ENCODE data around the gene EFNA2. TPM values are rescaled to one million over a fixed set of nuclear protein-coding genes. Genes with fewer than 3 reads are reported as not detected.
"Not testable (repeated sequence)": the region's sequence is repeated elsewhere in the genome, so short reads cannot be mapped to it uniquely, and the experiment has no call there.

EFNA2 gene
- total RNA-seq, 2 donors from 2014 or later = not detected

GRCh38 chr19:1304197-1304924 is 18.7 kb downstream of the EFNA2 start:
- no peak for TF ChIP-seq CTCF (IDR thresholded peaks at IDR 0.05)
- no peak for DNase-seq (ENCODE audit: low spot score)

GRCh38 chr19:1305354-1305753 is 19.7 kb downstream of the EFNA2 start:
- H3K27me3 ChIP-seq; DNase-seq (ENCODE audit: low spot score); H3K9me3 ChIP-seq; H3K27ac ChIP-seq; H3K4me3 ChIP-seq; H3K36me3 ChIP-seq; H3K4me1 ChIP-seq: not testable (repeated sequence)

More at GRCh38 chr19:1304197-1304924, 18.7 kb downstream of the EFNA2 start:
- Histone ChIP-seq H3K9me3 (no peaks in the 10 kb centered on the region), H3K4me1 (no peaks in the 10 kb centered on the region), H3K27me3 (no peaks in the 10 kb centered on the region), H3K4me3 (no peak overlapping the region), H3K27ac (no peak overlapping the region), H3K36me3 (no peaks in the 10 kb centered on the region)

GRCh38 chr19:1307320-1307719 is 21.6 kb downstream of the EFNA2 start:
- Histone ChIP-seq H3K4me1 (no peaks in the 10 kb centered on the region), H3K27ac (no peak overlapping the region), H3K4me3 (no peak overlapping the region), H3K36me3 (no peaks in the 10 kb centered on the region), H3K9me3 (no peaks in the 10 kb centered on the region), H3K27me3 (no peaks in the 10 kb centered on the region)
- no peak for DNase-seq (ENCODE audit: low spot score)
- no peak for TF ChIP-seq CTCF (IDR thresholded peaks at IDR 0.05)

GRCh38 chr19:1307755-1308303 is 22.2 kb downstream of the EFNA2 start:
- Histone ChIP-seq H3K4me3 (no peak overlapping the region), H3K36me3 (no peaks in the 10 kb centered on the region), H3K9me3 (no peaks in the 10 kb centered on the region), H3K4me1 (no peaks in the 10 kb centered on the region), H3K27ac (no peak overlapping the region), H3K27me3 (no peaks in the 10 kb centered on the region)
- TF ChIP-seq CTCF (IDR thresholded peaks at IDR 0.05) = no peak
- no peak for DNase-seq (ENCODE audit: low spot score)

- DNase-seq (ENCODE audit: low spot score) = no peak
- H3K27me3 ChIP-seq = no peaks in the 10 kb centered on the region
- no peak for TF ChIP-seq CTCF (IDR thresholded peaks at IDR 0.05)
These were observed 23.0 kb downstream of the EFNA2 start for GRCh38 chr19:1308718-1309117.

GRCh38 chr19:1309977-1310852 is 24.5 kb downstream of the EFNA2 start:
- no peak overlapping the region for H3K4me3 ChIP-seq
- no peak for TF ChIP-seq CTCF (IDR thresholded peaks at IDR 0.05)
- no peaks in the 10 kb centered on the region for H3K4me1 ChIP-seq
- no peaks in the 10 kb centered on the region for H3K36me3 ChIP-seq
- no peak overlapping the region for H3K27ac ChIP-seq
- no peaks in the 10 kb centered on the region for H3K9me3 ChIP-seq
- no peaks in the 10 kb centered on the region for H3K27me3 ChIP-seq
- DNase-seq (ENCODE audit: low spot score) = no peak

More at GRCh38 chr19:1308718-1309117, 23.0 kb downstream of the EFNA2 start:
- H3K4me1 ChIP-seq = no peaks in the 10 kb centered on the region
- H3K4me3 ChIP-seq = no peak overlapping the region
- H3K27ac ChIP-seq = no peak overlapping the region
- H3K36me3 ChIP-seq = no peaks in the 10 kb centered on the region
- no peaks in the 10 kb centered on the region for H3K9me3 ChIP-seq

Data from right atrium auricular region (tissue), 2 donors.